Smooth muscle cell (in vitro differentiated cells): ENCODE data around the gene AGRP. TPM values are rescaled to one million over a fixed set of nuclear protein-coding genes. Genes with fewer than 3 reads are reported as not detected.

Source experiments
- DNase-seq: peaks from one replicate; lab custom pipeline; 2025; ENCODE audit not compliant: unreplicated experiment; lab: John Stamatoyannopoulos, UW
- H2AFZ ChIP-seq: fragments of 200-600 bp; sonication (generic); 2 replicates; pipeline ENCODE4 v1.6.0; 2016; ENCODE audit warnings: antibody characterized with exemption, low read depth, mild to moderate bottlenecking
- H3F3A ChIP-seq: fragments of 200-600 bp; sonication (generic); 2 replicates; pipeline ENCODE4 v1.6.0; 2017; ENCODE audit warnings: antibody characterized with exemption, low read depth
- H3K27ac ChIP-seq: fragments of 200-600 bp; sonication (generic); 2 replicates; pipeline ENCODE4 v1.5.1; 2016; ENCODE audit warnings: low read depth, mild to moderate bottlenecking
- H3K27me3 ChIP-seq: fragments of 200-600 bp; sonication (generic); 2 replicates; pipeline ENCODE4 v1.6.1; 2016; ENCODE audit warnings: low read depth, mild to moderate bottlenecking
- H3K36me3 ChIP-seq: fragments of 200-600 bp; sonication (generic); 2 replicates; pipeline ENCODE4 v1.5.1; 2016; ENCODE audit warnings: low read depth
- H3K4me1 ChIP-seq: fragments of 200-600 bp; sonication (generic); 2 replicates; pipeline ENCODE4 v1.5.1; 2016; ENCODE audit warnings: low read depth
- H3K4me2 ChIP-seq: fragments of 200-600 bp; sonication (generic); 2 replicates; pipeline ENCODE4 v1.6.0; 2016; ENCODE audit warnings: mild to moderate bottlenecking
- H3K4me3 ChIP-seq: fragments of 200-600 bp; sonication (generic); 2 replicates; pipeline ENCODE4 v1.5.1; 2016; ENCODE audit warnings: mild to moderate bottlenecking
- H3K79me2 ChIP-seq: fragments of 200-600 bp; sonication (generic); 2 replicates; pipeline ENCODE4 v1.6.0; 2016; ENCODE audit warnings: low read depth, mild to moderate bottlenecking
- H3K9ac ChIP-seq: fragments of 200-600 bp; sonication (generic); 2 replicates; pipeline ENCODE4 v1.6.0; 2016; ENCODE audit warnings: low read depth
- H3K9me3 ChIP-seq: fragments of 200-600 bp; sonication (generic); replicated peaks from 2 replicates; pipeline ENCODE4 v1.5.1; 2016; ENCODE audit warnings: low read depth
- H4K20me1 ChIP-seq: fragments of 200-600 bp; sonication (generic); 2 replicates; pipeline ENCODE4 v1.6.0; 2016; ENCODE audit warnings: low read depth
- CTCF ChIP-seq: fragments of 200-600 bp; sonication (generic); IDR thresholded peaks from 2 replicates; pipeline ENCODE4 v1.5.1; 2017; ENCODE audit warnings: borderline replicate concordance, mild to moderate bottlenecking, antibody characterized with exemption; ENCODE audit not compliant: insufficient read depth, poor library complexity, severe bottlenecking
- WGBS: methylation state at CpG from one replicate; pipeline ENCODE4 v1.1.7; 2016; ENCODE audit warnings: low lambda C conversion rate; 5-methylcytosine and 5-hydroxymethylcytosine counted together
- polyA plus RNA-seq: library from polyadenylated mRNA; unstranded; fragments of >200 nt; fragmentation: Nextera tagmentation; extraction: Ambion mirVana; gene quantifications from 2 replicates; pipeline ENCODE4 v1.2.1, GENCODE V29; 2016
- total RNA-seq: library from RNA; depleted of rRNA; stranded (reverse); fragments of >200 nt; gene quantifications from 2 replicates; pipeline ENCODE4 v1.2.3, GENCODE V29; 2014

Gene AGRP
- total and polyA plus RNA-seq, 2 experiments from 2014 or later, result not detected

- Histone ChIP-seq H3K27me3 (no peaks in the 10 kb centered on the region), H3K27ac (no peak overlapping the region), H3K36me3 (no peaks in the 10 kb centered on the region), H3F3A (peaks cover 17% of the 10 kb centered on the region), H4K20me1 (no peaks in the 10 kb centered on the region), H3K9me3 (no peaks in the 10 kb centered on the region), H3K4me1 (peaks cover 3% of the 10 kb centered on the region), H3K4me2 (no peak overlapping the region), H3K4me3 (no peak overlapping the region), H2AFZ (no peak overlapping the region), H3K79me2 (no peaks in the 10 kb centered on the region), H3K9ac (no peak overlapping the region)
- no peak for DNase-seq
- no peak for TF ChIP-seq CTCF
- WGBS, result 92% methylated on average over 4 of the region's 4 CpGs
Measured at GRCh38 chr16:67519242-67519641, 35.9 kb upstream of the AGRP start.

- Histone ChIP-seq H3K27me3 (no peaks in the 10 kb centered on the region), H3K4me1 (peaks cover 3% of the 10 kb centered on the region), H3K4me2 (no peak overlapping the region), H4K20me1 (no peaks in the 10 kb centered on the region), H3K27ac (no peak overlapping the region), H3K9ac (no peak overlapping the region), H3K9me3 (no peaks in the 10 kb centered on the region), H2AFZ (no peak overlapping the region), H3K36me3 (no peaks in the 10 kb centered on the region), H3F3A (peaks cover 17% of the 10 kb centered on the region), H3K79me2 (no peaks in the 10 kb centered on the region), H3K4me3 (no peak overlapping the region)
- DNase-seq, result no peak
- TF ChIP-seq CTCF, result no peak
- 94% methylated on average over 8 of the region's 8 CpGs for WGBS
Measured at GRCh38 chr16:67518676-67519075, 35.3 kb upstream of the AGRP start.

GRCh38 chr16:67517661-67518423 lies 34.5 kb upstream of the AGRP start:
- Histone ChIP-seq H4K20me1 (no peaks in the 10 kb centered on the region), H3F3A (peaks cover 17% of the 10 kb centered on the region), H3K79me2 (no peaks in the 10 kb centered on the region), H3K27me3 (no peaks in the 10 kb centered on the region), H3K4me2 (no peak overlapping the region), H3K27ac (no peak overlapping the region), H3K9me3 (no peaks in the 10 kb centered on the region), H3K9ac (no peak overlapping the region), H3K36me3 (no peaks in the 10 kb centered on the region), H3K4me1 (peaks cover 3% of the 10 kb centered on the region), H2AFZ (no peak overlapping the region), H3K4me3 (no peak overlapping the region)
- WGBS, result 89% methylated on average over 11 of the region's 11 CpGs
- no peak for TF ChIP-seq CTCF
- no peak for DNase-seq

GRCh38 chr16:67517155-67517445 lies 33.8 kb upstream of the AGRP start:
- Histone ChIP-seq H3K27ac (no peak overlapping the region), H3K4me3 (no peak overlapping the region), H3K4me2 (peak overlapping the region; percentile 73), H3K27me3 (no peaks in the 10 kb centered on the region), H3K9me3 (no peaks in the 10 kb centered on the region), H3F3A (peaks cover 17% of the 10 kb centered on the region), H4K20me1 (no peaks in the 10 kb centered on the region), H3K79me2 (no peaks in the 10 kb centered on the region), H3K36me3 (no peaks in the 10 kb centered on the region), H3K4me1 (peaks cover 3% of the 10 kb centered on the region), H2AFZ (no peak overlapping the region), H3K9ac (no peak overlapping the region)
- WGBS, result 91% methylated on average over 3 of the region's 3 CpGs
- TF ChIP-seq CTCF, result no peak
- DNase-seq, result no peak
